Measurements from ENCODE around the gene AKR1C4.
"Not testable (repeated sequence)": the region's sequence is repeated elsewhere in the genome, so short reads cannot be mapped to it uniquely, and the experiment has no call there.

The AKR1C4 gene

DNA sequence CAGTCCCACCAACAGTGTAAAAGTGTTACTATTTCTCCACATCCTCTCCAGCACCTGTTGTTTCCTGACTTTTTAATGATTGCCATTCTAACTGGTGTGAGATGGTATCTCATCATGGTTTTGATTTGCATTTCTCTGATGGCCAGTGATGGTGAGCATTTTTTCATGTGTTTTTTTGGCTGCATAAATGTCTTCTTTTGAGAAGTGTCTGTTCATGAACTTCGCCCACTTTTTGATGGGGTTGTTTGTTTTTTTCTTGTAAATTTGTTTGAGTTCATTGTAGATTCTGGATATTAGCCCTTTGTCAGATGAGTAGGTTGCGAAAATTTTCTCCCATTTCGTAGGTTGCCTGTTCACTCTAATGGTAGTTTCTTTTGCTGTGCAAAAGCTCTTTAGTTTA lies 21.1 kb upstream of the AKR1C4 start:
- H3K27ac ChIP-seq (ENCODE audit: low read depth, low read length); H3K9ac ChIP-seq (ENCODE audit: low read length); H3K4me3 ChIP-seq (ENCODE audit: low read depth in 1 of 2, low read length in 2 of 2); H3K27me3 ChIP-seq (ENCODE audit: control insufficient read depth in 1 of 2, insufficient read depth in 2 of 2, low read length in 2 of 2); H3K4me1 ChIP-seq (ENCODE audit: insufficient read depth, low read length); H3K36me3 ChIP-seq (ENCODE audit: insufficient read depth, low read length); H3K9me3 ChIP-seq (ENCODE audit: low read length): not testable (repeated sequence)

DNA sequence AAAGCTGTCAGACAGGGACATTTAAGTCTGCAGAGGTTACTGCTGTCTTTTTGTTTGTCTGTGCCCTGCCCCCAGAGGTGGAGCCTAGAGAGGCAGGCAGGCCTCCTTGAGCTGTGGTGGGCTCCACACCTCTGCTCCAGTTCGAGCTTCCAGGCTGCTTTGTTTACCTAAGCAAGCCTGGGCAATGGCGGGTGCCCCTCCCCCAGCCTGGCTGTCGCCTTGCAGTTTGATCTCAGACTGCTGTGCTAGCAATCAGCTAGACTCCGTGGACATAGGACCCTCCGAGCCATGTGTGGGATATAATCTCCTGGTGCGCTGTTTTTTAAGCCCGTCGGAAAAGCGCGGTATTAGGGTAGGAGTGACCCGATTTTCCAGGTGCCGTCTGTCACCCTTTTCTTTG lies 16.1 kb upstream of the AKR1C4 start:
- not testable (repeated sequence) for H3K36me3 ChIP-seq (ENCODE audit: insufficient read depth, low read length); H3K4me3 ChIP-seq (ENCODE audit: low read depth in 1 of 2, low read length in 2 of 2); H3K4me1 ChIP-seq (ENCODE audit: insufficient read depth, low read length); H3K9me3 ChIP-seq (ENCODE audit: low read length); H3K27ac ChIP-seq (ENCODE audit: low read depth, low read length); H3K27me3 ChIP-seq (ENCODE audit: control insufficient read depth in 1 of 2, insufficient read depth in 2 of 2, low read length in 2 of 2); H3K9ac ChIP-seq (ENCODE audit: low read length)

DNA sequence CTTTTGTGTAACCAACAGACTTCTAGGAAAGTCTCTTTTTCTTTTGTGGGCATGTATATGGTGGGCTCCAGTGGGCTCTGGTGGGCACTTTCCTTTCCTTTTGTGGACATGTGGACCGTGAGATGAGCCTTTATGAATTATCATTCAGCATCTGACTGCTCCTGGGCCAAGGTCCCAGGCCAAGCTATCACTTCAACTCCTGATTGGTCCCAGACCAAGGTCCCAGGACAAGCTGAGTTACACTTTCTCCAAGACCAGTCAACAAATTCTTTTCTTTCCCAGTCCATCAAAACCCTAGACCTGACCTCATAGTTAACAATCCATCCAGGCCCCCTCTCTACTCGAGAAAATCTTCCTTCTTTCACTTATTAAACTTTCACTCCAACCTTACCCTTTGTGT lies 12.7 kb upstream of the AKR1C4 start:
- Histone ChIP-seq H3K36me3 (ENCODE audit: insufficient read depth, low read length) (no peaks in the 10 kb centered on the region), H3K4me3 (ENCODE audit: low read depth in 1 of 2, low read length in 2 of 2) (no peak overlapping the region), H3K27ac (ENCODE audit: low read depth, low read length) (no peak overlapping the region), H3K9ac (ENCODE audit: low read length) (no peak overlapping the region), H3K4me1 (ENCODE audit: insufficient read depth, low read length) (no peaks in the 10 kb centered on the region), H3K27me3 (ENCODE audit: control insufficient read depth in 1 of 2, insufficient read depth in 2 of 2, low read length in 2 of 2) (no peaks in the 10 kb centered on the region), H3K9me3 (ENCODE audit: low read length) (no peaks in the 10 kb centered on the region)

DNA sequence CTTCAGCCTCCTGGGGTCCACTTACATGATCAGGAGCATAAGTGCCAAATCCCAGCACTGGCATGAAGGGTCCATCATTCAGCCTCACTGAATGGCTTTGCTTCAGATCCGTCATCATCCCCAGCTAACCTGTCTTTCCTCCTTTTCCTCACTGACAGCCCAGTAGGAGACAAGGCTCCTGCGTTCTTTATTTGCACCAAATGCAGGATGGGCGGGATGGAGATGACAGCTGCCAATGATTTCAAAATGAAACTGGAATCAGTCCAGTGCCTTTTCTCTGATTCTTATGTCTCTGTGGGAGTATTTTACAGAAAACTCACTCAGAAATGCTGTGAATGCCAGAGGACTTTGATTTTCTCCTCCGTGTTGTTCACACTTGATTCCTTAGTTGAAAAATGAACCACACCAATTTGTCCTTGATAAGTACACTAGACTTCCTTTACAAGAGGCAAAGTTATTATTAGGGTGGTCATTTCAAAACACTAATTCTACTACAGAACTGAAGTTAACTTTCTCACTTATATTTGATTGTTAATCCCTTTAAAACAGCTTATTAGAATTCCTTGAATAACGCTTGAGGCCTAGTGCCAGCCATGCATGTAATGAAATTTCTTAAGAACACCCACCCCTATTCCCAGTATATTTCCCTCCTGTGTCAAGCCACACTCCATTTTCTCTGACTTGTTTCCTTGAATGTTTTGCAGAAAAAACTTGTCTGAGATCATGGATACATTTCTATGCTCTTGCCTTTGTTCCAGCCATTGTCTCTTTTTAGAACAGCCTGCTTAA lies 11.5 kb upstream of the AKR1C4 start, which contains the start of gene AKR1C8:
Gene AKR1C8, minus strand, starts transcription at position 164 of the 789 bp plus-strand sequence. Its CDS starts 46 bp downstream, at position 118.
- Histone ChIP-seq H3K4me3 (ENCODE audit: low read depth in 1 of 2, low read length in 2 of 2) (no peak within 1 kb of the TSS), H3K9ac (ENCODE audit: low read length) (no peak within 1 kb of the TSS), H3K36me3 (ENCODE audit: insufficient read depth, low read length) (no peaks in the 10 kb centered on the region), H3K4me1 (ENCODE audit: insufficient read depth, low read length) (no peaks in the 10 kb centered on the region), H3K9me3 (ENCODE audit: low read length) (no peaks in the 10 kb centered on the region), H3K27me3 (ENCODE audit: control insufficient read depth in 1 of 2, insufficient read depth in 2 of 2, low read length in 2 of 2) (no peaks in the 10 kb centered on the region), H3K27ac (ENCODE audit: low read depth, low read length) (no peak within 1 kb of the TSS)

DNA sequence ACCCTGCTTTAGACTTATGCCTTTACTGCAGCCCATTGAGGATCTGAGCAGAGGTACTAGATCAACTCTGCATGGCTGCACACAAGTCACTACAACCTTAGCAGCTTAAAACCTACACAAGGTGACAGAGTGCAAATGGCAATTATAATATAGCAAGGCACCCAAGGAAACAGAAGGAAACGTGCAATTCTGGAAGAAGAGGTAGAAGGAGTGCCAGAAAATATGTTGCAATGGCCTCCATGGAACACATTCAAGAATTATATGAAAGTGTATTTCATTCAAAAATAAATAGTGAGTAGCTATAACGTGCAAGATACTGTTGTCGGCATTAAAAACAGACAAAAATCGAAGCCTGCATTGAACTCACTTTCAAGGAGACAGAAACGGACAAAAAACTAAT lies 8.8 kb upstream of the AKR1C4 start:
- no peaks in the 10 kb centered on the region for H3K9me3 ChIP-seq (ENCODE audit: low read length)
- no peak overlapping the region for H3K27ac ChIP-seq (ENCODE audit: low read depth, low read length)

DNA sequence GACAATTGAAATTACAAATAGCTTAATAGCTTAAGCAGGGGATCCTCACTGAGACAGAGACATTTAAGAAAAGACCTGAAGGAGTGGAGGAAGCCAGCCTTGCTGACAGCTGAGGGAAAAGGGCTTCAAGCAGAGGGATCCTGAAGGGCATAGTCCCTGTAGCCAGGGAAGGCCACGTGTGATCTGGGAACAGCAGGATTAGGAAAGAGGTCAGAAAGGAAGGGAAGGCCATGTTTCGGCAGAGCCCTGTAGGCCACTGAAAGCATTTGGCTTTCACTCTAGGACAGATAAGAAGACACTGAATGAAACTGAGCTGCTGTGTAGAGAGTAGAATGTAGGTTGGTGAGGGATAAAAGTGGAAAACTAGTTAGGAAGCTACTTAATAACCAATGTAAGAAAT lies 8.3 kb upstream of the AKR1C4 start:
- Histone ChIP-seq H3K9ac (ENCODE audit: low read length) (no peak overlapping the region), H3K27ac (ENCODE audit: low read depth, low read length) (no peak overlapping the region), H3K4me1 (ENCODE audit: insufficient read depth, low read length) (no peaks in the 10 kb centered on the region), H3K27me3 (ENCODE audit: control insufficient read depth in 1 of 2, insufficient read depth in 2 of 2, low read length in 2 of 2) (no peaks in the 10 kb centered on the region), H3K36me3 (ENCODE audit: insufficient read depth, low read length) (no peaks in the 10 kb centered on the region), H3K4me3 (ENCODE audit: low read depth in 1 of 2, low read length in 2 of 2) (no peak overlapping the region), H3K9me3 (ENCODE audit: low read length) (no peaks in the 10 kb centered on the region)

More for the DNA sequence above, 8.8 kb upstream of the AKR1C4 start:
- Histone ChIP-seq H3K4me3 (ENCODE audit: low read depth in 1 of 2, low read length in 2 of 2) (no peak overlapping the region), H3K9ac (ENCODE audit: low read length) (no peak overlapping the region), H3K4me1 (ENCODE audit: insufficient read depth, low read length) (no peaks in the 10 kb centered on the region), H3K27me3 (ENCODE audit: control insufficient read depth in 1 of 2, insufficient read depth in 2 of 2, low read length in 2 of 2) (no peaks in the 10 kb centered on the region), H3K36me3 (ENCODE audit: insufficient read depth, low read length) (no peaks in the 10 kb centered on the region)

DNA sequence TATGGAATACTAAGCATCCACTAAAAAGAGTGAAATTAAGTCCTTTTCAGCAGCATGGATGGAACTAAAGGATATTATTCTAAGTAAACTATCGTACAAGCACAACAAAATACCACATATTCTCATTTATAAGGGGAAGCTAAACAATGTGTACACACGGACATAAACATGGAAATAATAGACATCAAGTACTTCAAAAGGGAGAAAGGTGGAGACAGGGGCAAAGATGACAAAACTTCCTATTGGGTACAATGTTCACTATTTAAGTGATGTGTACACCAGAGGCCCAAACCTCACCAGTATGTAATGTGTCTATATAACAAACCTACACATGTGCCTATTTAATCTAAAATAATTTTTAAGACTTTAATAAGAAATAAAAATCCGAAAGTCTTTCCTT lies 2.2 kb upstream of the AKR1C4 start:
- H3K27me3 ChIP-seq (ENCODE audit: control insufficient read depth in 1 of 2, insufficient read depth in 2 of 2, low read length in 2 of 2), result no peaks in the 10 kb centered on the region
- H3K36me3 ChIP-seq (ENCODE audit: insufficient read depth, low read length), result no peaks in the 10 kb centered on the region

DNA sequence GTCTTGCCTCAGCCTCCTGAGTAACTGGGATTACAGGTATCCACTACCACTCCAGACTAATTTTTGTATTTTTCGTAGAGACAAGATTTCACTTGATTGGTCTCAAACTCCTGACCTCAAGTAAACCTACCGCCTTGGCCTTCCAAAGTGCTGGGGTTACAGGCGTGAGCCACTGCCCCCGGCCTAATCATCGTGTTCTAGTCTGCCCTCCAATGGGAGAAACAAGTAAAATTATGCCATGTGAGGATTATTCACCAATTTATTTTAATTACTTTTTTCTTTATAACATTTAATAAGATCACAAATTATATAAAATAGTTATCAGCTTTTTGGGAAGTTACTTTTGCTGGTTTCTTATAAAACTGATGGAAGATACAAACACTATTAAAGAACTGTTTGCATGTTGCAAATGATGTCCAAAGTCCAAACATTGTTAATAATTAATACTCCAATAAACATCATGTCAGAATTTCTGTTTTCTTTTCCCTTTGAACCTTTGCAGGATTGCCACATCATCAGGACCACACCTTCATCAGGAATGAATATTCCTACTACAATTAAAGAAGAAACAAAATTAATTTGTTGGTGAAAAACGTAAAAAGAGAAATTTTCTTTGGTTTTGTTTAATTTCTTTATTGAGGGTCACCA lies 786 bp upstream of the AKR1C4 start:
- no peak overlapping the region for H3K9ac ChIP-seq (ENCODE audit: low read length)
- no peaks in the 10 kb centered on the region for H3K4me1 ChIP-seq (ENCODE audit: insufficient read depth, low read length)
- H3K36me3 ChIP-seq (ENCODE audit: insufficient read depth, low read length), result no peaks in the 10 kb centered on the region
- H3K27me3 ChIP-seq (ENCODE audit: control insufficient read depth in 1 of 2, insufficient read depth in 2 of 2, low read length in 2 of 2), result no peaks in the 10 kb centered on the region
- H3K9me3 ChIP-seq (ENCODE audit: low read length), result no peaks in the 10 kb centered on the region
- no peak overlapping the region for H3K27ac ChIP-seq (ENCODE audit: low read depth, low read length)
- no peak overlapping the region for H3K4me3 ChIP-seq (ENCODE audit: low read depth in 1 of 2, low read length in 2 of 2)

More for the DNA sequence above, 2.2 kb upstream of the AKR1C4 start:
- Histone ChIP-seq H3K4me3 (ENCODE audit: low read depth in 1 of 2, low read length in 2 of 2) (no peak overlapping the region), H3K4me1 (ENCODE audit: insufficient read depth, low read length) (no peaks in the 10 kb centered on the region), H3K9ac (ENCODE audit: low read length) (no peak overlapping the region), H3K9me3 (ENCODE audit: low read length) (no peaks in the 10 kb centered on the region), H3K27ac (ENCODE audit: low read depth, low read length) (no peak overlapping the region)

DNA sequence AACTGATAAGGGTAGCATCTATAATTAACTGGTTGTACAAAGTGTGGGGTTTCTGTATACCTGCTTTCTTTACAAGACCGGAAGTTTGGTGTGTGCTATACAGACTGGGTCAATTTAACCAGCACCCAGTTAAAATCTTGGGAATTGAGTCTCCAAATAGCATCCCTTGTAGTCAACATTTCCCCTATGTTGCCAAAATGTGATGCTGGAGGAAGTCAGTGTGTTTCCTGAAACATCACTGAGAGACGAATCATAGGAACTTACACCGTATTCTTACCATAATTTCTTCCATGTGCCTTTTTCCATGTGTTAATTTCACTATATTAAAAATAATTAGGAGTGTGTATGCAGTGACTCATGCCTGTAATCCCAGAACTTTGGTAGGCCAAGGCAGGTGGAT lies 1.7 kb downstream of the AKR1C4 start:
- no peak overlapping the region for H3K4me3 ChIP-seq (ENCODE audit: low read depth in 1 of 2, low read length in 2 of 2)
- no peaks in the 10 kb centered on the region for H3K36me3 ChIP-seq (ENCODE audit: insufficient read depth, low read length)
- H3K9ac ChIP-seq (ENCODE audit: low read length), result no peak overlapping the region
- no peaks in the 10 kb centered on the region for H3K27me3 ChIP-seq (ENCODE audit: control insufficient read depth in 1 of 2, insufficient read depth in 2 of 2, low read length in 2 of 2)
- no peak overlapping the region for H3K27ac ChIP-seq (ENCODE audit: low read depth, low read length)
- no peaks in the 10 kb centered on the region for H3K9me3 ChIP-seq (ENCODE audit: low read length)
- no peaks in the 10 kb centered on the region for H3K4me1 ChIP-seq (ENCODE audit: insufficient read depth, low read length)

DNA sequence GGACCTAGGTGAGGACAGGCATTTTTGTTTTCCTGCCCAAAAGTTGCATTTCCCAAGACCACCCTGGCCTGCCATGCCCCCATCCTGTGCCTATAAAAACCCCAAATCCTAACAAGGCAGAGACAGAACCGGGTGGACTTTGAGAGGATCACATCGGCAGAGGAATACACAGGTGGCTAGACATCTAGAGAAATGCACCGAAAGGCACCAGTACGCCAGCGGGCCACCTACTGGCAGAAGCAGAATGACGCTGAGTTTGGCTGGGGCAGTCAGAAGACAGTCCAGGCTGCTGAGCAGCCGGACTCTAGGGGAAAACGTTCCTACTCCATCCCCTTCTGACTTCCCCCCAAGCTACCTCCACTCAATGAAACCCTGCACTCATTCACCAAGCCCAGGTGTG lies 2.8 kb downstream of the AKR1C4 start:
- no peak overlapping the region for H3K27ac ChIP-seq (ENCODE audit: low read depth, low read length)
- no peaks in the 10 kb centered on the region for H3K36me3 ChIP-seq (ENCODE audit: insufficient read depth, low read length)
- H3K4me3 ChIP-seq (ENCODE audit: low read depth in 1 of 2, low read length in 2 of 2), result no peak overlapping the region
- H3K27me3 ChIP-seq (ENCODE audit: control insufficient read depth in 1 of 2, insufficient read depth in 2 of 2, low read length in 2 of 2), result no peaks in the 10 kb centered on the region
- no peaks in the 10 kb centered on the region for H3K9me3 ChIP-seq (ENCODE audit: low read length)
- no peaks in the 10 kb centered on the region for H3K4me1 ChIP-seq (ENCODE audit: insufficient read depth, low read length)
- H3K9ac ChIP-seq (ENCODE audit: low read length), result no peak overlapping the region

DNA sequence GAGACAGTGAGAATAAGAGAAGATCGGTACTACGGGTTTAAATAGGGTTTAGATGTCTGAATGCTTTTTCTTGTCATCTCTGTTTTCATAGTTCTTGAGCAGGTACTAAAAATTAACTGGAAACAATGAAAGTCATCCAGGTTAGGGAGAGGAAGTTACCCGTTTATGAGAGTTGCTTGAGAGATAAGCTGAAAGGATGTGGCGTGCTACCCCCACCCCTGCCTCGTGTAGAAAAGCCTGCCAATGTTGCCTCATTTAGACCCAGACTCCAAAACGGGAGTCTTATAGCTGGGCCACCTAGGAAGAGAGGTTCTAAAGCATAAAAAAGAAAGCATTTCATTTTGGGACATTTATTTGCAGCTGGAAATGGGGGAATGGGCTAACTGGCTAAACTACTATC lies 10.2 kb downstream of the AKR1C4 start:
- H3K27ac ChIP-seq (ENCODE audit: low read depth, low read length), result no peak overlapping the region
- no peak overlapping the region for H3K4me3 ChIP-seq (ENCODE audit: low read depth in 1 of 2, low read length in 2 of 2)
- H3K9ac ChIP-seq (ENCODE audit: low read length), result no peak overlapping the region
- no peaks in the 10 kb centered on the region for H3K27me3 ChIP-seq (ENCODE audit: control insufficient read depth in 1 of 2, insufficient read depth in 2 of 2, low read length in 2 of 2)
- no peaks in the 10 kb centered on the region for H3K4me1 ChIP-seq (ENCODE audit: insufficient read depth, low read length)
- H3K9me3 ChIP-seq (ENCODE audit: low read length), result no peaks in the 10 kb centered on the region
- H3K36me3 ChIP-seq (ENCODE audit: insufficient read depth, low read length), result no peaks in the 10 kb centered on the region

DNA sequence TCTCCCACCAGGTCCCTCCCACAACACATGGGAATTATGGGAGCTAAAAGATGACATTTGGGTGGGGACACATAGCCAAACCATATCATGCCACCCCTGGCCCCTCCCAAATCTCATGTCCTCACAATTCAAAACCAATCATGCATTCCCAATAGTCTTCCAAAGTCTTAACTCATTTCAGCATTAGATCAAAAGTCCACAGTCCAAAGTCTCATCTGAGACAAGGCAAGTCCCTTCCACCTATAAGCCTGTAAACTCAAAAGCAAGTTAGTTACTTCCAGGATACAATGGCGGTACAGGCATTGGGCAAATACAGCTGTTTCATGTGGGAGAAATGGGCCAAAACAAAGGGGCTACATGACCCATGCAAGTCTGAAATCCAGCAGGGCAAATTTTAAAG lies 13.1 kb downstream of the AKR1C4 start:
- H3K4me3 ChIP-seq (ENCODE audit: low read depth in 1 of 2, low read length in 2 of 2); H3K36me3 ChIP-seq (ENCODE audit: insufficient read depth, low read length); H3K27ac ChIP-seq (ENCODE audit: low read depth, low read length); H3K9ac ChIP-seq (ENCODE audit: low read length); H3K4me1 ChIP-seq (ENCODE audit: insufficient read depth, low read length); H3K27me3 ChIP-seq (ENCODE audit: control insufficient read depth in 1 of 2, insufficient read depth in 2 of 2, low read length in 2 of 2); H3K9me3 ChIP-seq (ENCODE audit: low read length): not testable (repeated sequence)
